ENCODE measurements around the gene WDR43.

The WDR43 gene

GRCh38 chr2:28927878-28928277, 33.4 kb downstream of the WDR43 start:
- no peak for DNase-seq (ENCODE audit: low read depth, low spot score)

GRCh38 chr2:28929581-28929980, 35.1 kb downstream of the WDR43 start:
- peaks cover 99% of the 10 kb centered on the region for H3K36me3 ChIP-seq (ENCODE audit: insufficient read depth, low read length)
- DNase-seq (ENCODE audit: low read depth, low spot score): no peak
- no peak overlapping the region for H3K27ac ChIP-seq
- H3K9ac ChIP-seq (ENCODE audit: insufficient read length): no peak overlapping the region
- H3K4me3 ChIP-seq: no peak overlapping the region
- H3K9me3 ChIP-seq (ENCODE audit: low read depth, low read length): no peaks in the 10 kb centered on the region
- no peak for TF ChIP-seq FOXP2 (optimal IDR thresholded peaks at IDR 0.05; ENCODE audit: control extremely low read depth, extremely low read length, insufficient read depth)
- TF ChIP-seq POLR2AphosphoS5 (IDR thresholded peaks at IDR 0.05; ENCODE audit: borderline replicate concordance, low read depth, low read length): no peak
- no peak for TF ChIP-seq EZH2 (IDR thresholded peaks at IDR 0.05)

More at GRCh38 chr2:28927878-28928277, 33.4 kb downstream of the WDR43 start:
- no peak overlapping the region for H3K4me3 ChIP-seq
- no peak overlapping the region for H3K27ac ChIP-seq
- H3K9me3 ChIP-seq (ENCODE audit: low read depth, low read length): no peaks in the 10 kb centered on the region
- no peak overlapping the region for H3K9ac ChIP-seq (ENCODE audit: insufficient read length)
- peaks cover 99% of the 10 kb centered on the region for H3K36me3 ChIP-seq (ENCODE audit: insufficient read depth, low read length)
- no peak for TF ChIP-seq POLR2AphosphoS5 (IDR thresholded peaks at IDR 0.05; ENCODE audit: borderline replicate concordance, low read depth, low read length)
- TF ChIP-seq FOXP2 (optimal IDR thresholded peaks at IDR 0.05; ENCODE audit: control extremely low read depth, extremely low read length, insufficient read depth): no peak
- no peak for TF ChIP-seq EZH2 (IDR thresholded peaks at IDR 0.05)

- Histone ChIP-seq H3K4me3 (no peak overlapping the region), H3K9me3 (ENCODE audit: low read depth, low read length) (no peaks in the 10 kb centered on the region), H3K36me3 (ENCODE audit: insufficient read depth, low read length) (peaks cover 100% of the 10 kb centered on the region), H3K9ac (ENCODE audit: insufficient read length) (no peak overlapping the region), H3K27ac (no peak overlapping the region)
- TF ChIP-seq POLR2AphosphoS5 (IDR thresholded peaks at IDR 0.05; ENCODE audit: borderline replicate concordance, low read depth, low read length) (no peak), FOXP2 (optimal IDR thresholded peaks at IDR 0.05; ENCODE audit: control extremely low read depth, extremely low read length, insufficient read depth) (no peak), EZH2 (IDR thresholded peaks at IDR 0.05) (no peak)
- DNase-seq (ENCODE audit: low read depth, low spot score): no peak
These were observed 35.7 kb downstream of the WDR43 start for GRCh38 chr2:28930205-28930604.

GRCh38 chr2:28934769-28935168, 40.3 kb downstream of the WDR43 start:
- TF ChIP-seq POLR2AphosphoS5 (IDR thresholded peaks at IDR 0.05; ENCODE audit: borderline replicate concordance, low read depth, low read length) (no peak), FOXP2 (optimal IDR thresholded peaks at IDR 0.05; ENCODE audit: control extremely low read depth, extremely low read length, insufficient read depth) (no peak), EZH2 (IDR thresholded peaks at IDR 0.05) (no peak)
- H3K9ac ChIP-seq (ENCODE audit: insufficient read length): no peak overlapping the region
- H3K4me3 ChIP-seq: no peak overlapping the region
- H3K36me3 ChIP-seq (ENCODE audit: insufficient read depth, low read length): peaks cover 99% of the 10 kb centered on the region
- no peak for DNase-seq (ENCODE audit: low read depth, low spot score)
- no peak overlapping the region for H3K27ac ChIP-seq
- no peaks in the 10 kb centered on the region for H3K9me3 ChIP-seq (ENCODE audit: low read depth, low read length)

- no peak for DNase-seq (ENCODE audit: low read depth, low spot score)
- H3K9ac ChIP-seq (ENCODE audit: insufficient read length): no peak overlapping the region
- no peak overlapping the region for H3K4me3 ChIP-seq
- no peaks in the 10 kb centered on the region for H3K9me3 ChIP-seq (ENCODE audit: low read depth, low read length)
- no peak overlapping the region for H3K27ac ChIP-seq
- H3K36me3 ChIP-seq (ENCODE audit: insufficient read depth, low read length): peaks cover 93% of the 10 kb centered on the region
- no peak for TF ChIP-seq EZH2 (IDR thresholded peaks at IDR 0.05)
- TF ChIP-seq POLR2AphosphoS5 (IDR thresholded peaks at IDR 0.05; ENCODE audit: borderline replicate concordance, low read depth, low read length): no peak
- TF ChIP-seq FOXP2 (optimal IDR thresholded peaks at IDR 0.05; ENCODE audit: control extremely low read depth, extremely low read length, insufficient read depth): no peak
These were observed 46.5 kb downstream of the WDR43 start for GRCh38 chr2:28941008-28941407.

GRCh38 chr2:28944535-28945248, 50.2 kb downstream of the WDR43 start:
- Histone ChIP-seq H3K36me3 (ENCODE audit: insufficient read depth, low read length) (peaks cover 92% of the 10 kb centered on the region), H3K27ac (no peak overlapping the region), H3K9me3 (ENCODE audit: low read depth, low read length) (peaks cover 9% of the 10 kb centered on the region; the same call in 1 of the 2 replicates), H3K4me3 (no peak overlapping the region), H3K9ac (ENCODE audit: insufficient read length) (no peak overlapping the region)
- DNase-seq (ENCODE audit: low read depth, low spot score): no peak
- TF ChIP-seq EZH2 (IDR thresholded peaks at IDR 0.05) (no peak), POLR2AphosphoS5 (IDR thresholded peaks at IDR 0.05; ENCODE audit: borderline replicate concordance, low read depth, low read length) (no peak)

GRCh38 chr2:28948160-28948559, 53.7 kb downstream of the WDR43 start:
- Histone ChIP-seq H3K9me3 (ENCODE audit: low read depth, low read length) (peaks cover 9% of the 10 kb centered on the region; the same call in 1 of the 2 replicates), H3K4me3 (no peak overlapping the region), H3K27ac (no peak overlapping the region), H3K36me3 (ENCODE audit: insufficient read depth, low read length) (peaks cover 65% of the 10 kb centered on the region), H3K9ac (ENCODE audit: insufficient read length) (no peak overlapping the region)
- no peak for DNase-seq (ENCODE audit: low read depth, low spot score)
- no peak for TF ChIP-seq EZH2 (IDR thresholded peaks at IDR 0.05)
- no peak for TF ChIP-seq POLR2AphosphoS5 (IDR thresholded peaks at IDR 0.05; ENCODE audit: borderline replicate concordance, low read depth, low read length)
- no peak for TF ChIP-seq FOXP2 (optimal IDR thresholded peaks at IDR 0.05; ENCODE audit: control extremely low read depth, extremely low read length, insufficient read depth)

GRCh38 chr2:28949190-28949589, 54.7 kb downstream of the WDR43 start:
- no peak for TF ChIP-seq FOXP2 (optimal IDR thresholded peaks at IDR 0.05; ENCODE audit: control extremely low read depth, extremely low read length, insufficient read depth)
- no peak for TF ChIP-seq EZH2 (IDR thresholded peaks at IDR 0.05)
- no peak for TF ChIP-seq POLR2AphosphoS5 (IDR thresholded peaks at IDR 0.05; ENCODE audit: borderline replicate concordance, low read depth, low read length)
- Histone ChIP-seq H3K27ac (no peak overlapping the region), H3K36me3 (ENCODE audit: insufficient read depth, low read length) (peaks cover 55% of the 10 kb centered on the region), H3K9me3 (ENCODE audit: low read depth, low read length) (peaks cover 9% of the 10 kb centered on the region; the same call in 1 of the 2 replicates), H3K9ac (ENCODE audit: insufficient read length) (no peak overlapping the region), H3K4me3 (no peak overlapping the region)
- DNase-seq (ENCODE audit: low read depth, low spot score): no peak
